GM23338 (cell line): Measurements from ENCODE around the gene MMP17. TPM values are rescaled to one million over a fixed set of nuclear protein-coding genes. Genes with fewer than 3 reads are reported as not detected.

Experiments
- ATAC-seq: fragments of 200-7000 bp; cut with Tn5 transposase; 3 replicates; pipeline ENCODE4 v1.9.1; 2020
- DNase-seq: peaks from one replicate; pipeline ENCODE4 v3.0.0-alpha.2; 2015; ENCODE audit warnings: low spot score
- H2AFZ ChIP-seq: fragments of 200-600 bp; sonication (generic); 2 replicates; pipeline ENCODE4 v1.8.0; 2016; ENCODE audit warnings: antibody characterized with exemption, mild to moderate bottlenecking, moderate library complexity
- H3F3A ChIP-seq: fragments of 200-600 bp; sonication (generic); replicated peaks from 2 replicates; pipeline ENCODE4 v1.8.0; 2017; ENCODE audit warnings: antibody characterized with exemption, mixed run types, low read depth
- H3K27ac ChIP-seq: fragments of 200-600 bp; sonication (generic); 2 replicates; pipeline ENCODE4 v1.6.1; 2016; ENCODE audit warnings: low read depth
- H3K27me3 ChIP-seq: fragments of 200-600 bp; sonication (generic); 2 replicates; pipeline ENCODE4 v1.8.0; 2016; ENCODE audit warnings: mild to moderate bottlenecking, mixed run types, moderate library complexity; ENCODE audit not compliant: insufficient read depth
- H3K36me3 ChIP-seq: fragments of 200-600 bp; sonication (generic); 2 replicates; pipeline ENCODE4 v1.8.0; 2016; ENCODE audit warnings: mild to moderate bottlenecking; ENCODE audit not compliant: insufficient read depth
- H3K4me1 ChIP-seq: fragments of 200-600 bp; sonication (generic); 2 replicates; pipeline ENCODE4 v1.8.0; 2016; ENCODE audit warnings: mild to moderate bottlenecking, moderate library complexity; ENCODE audit not compliant: insufficient read depth
- H3K4me2 ChIP-seq: fragments of 200-600 bp; sonication (generic); 2 replicates; pipeline ENCODE4 v1.7.1; 2017; ENCODE audit warnings: mixed run types
- H3K4me3 ChIP-seq: fragments of 200-600 bp; sonication (generic); 2 replicates; pipeline ENCODE4 v1.6.1; 2016; ENCODE audit warnings: mixed run types
- H3K79me2 ChIP-seq: fragments of 200-600 bp; sonication (generic); replicated peaks from 2 replicates; pipeline ENCODE4 v1.8.0; 2017; ENCODE audit warnings: mild to moderate bottlenecking; ENCODE audit not compliant: insufficient read depth
- H3K9me2 ChIP-seq: fragments of 200-600 bp; sonication (generic); 2 replicates; pipeline ENCODE4 v1.8.0; 2017; ENCODE audit not compliant: insufficient read depth
- H4K20me1 ChIP-seq: fragments of 200-600 bp; sonication (generic); replicated peaks from 2 replicates; pipeline ENCODE4 v1.8.0; 2017; ENCODE audit warnings: mild to moderate bottlenecking; ENCODE audit not compliant: insufficient read depth
- H3K27ac Mint-ChIP-seq: 2 replicates; pipeline ENCODE4 v1.8.0; 2020; ENCODE audit warnings: inconsistent platforms, mild to moderate bottlenecking, moderate library complexity, mixed read lengths
- H3K27me3 Mint-ChIP-seq: 3 replicates; pipeline ENCODE4 v1.8.0; 2022; ENCODE audit warnings: low read depth, mild to moderate bottlenecking, moderate library complexity, mixed read lengths, inconsistent platforms; ENCODE audit not compliant: insufficient read depth, poor library complexity
- H3K36me3 Mint-ChIP-seq: 3 replicates; pipeline ENCODE4 v1.8.0; 2021; ENCODE audit warnings: low read depth, mild to moderate bottlenecking, inconsistent platforms, moderate library complexity, mixed read lengths
- H3K4me1 Mint-ChIP-seq: 3 replicates; pipeline ENCODE4 v1.8.0; 2020; ENCODE audit warnings: mild to moderate bottlenecking, inconsistent platforms, mixed read lengths
- H3K4me3 Mint-ChIP-seq: 3 replicates; pipeline ENCODE4 v1.8.0; 2021; ENCODE audit warnings: moderate library complexity, mild to moderate bottlenecking, inconsistent platforms, mixed read lengths
- H3K9me3 Mint-ChIP-seq: 3 replicates; pipeline ENCODE4 v1.8.0; 2020; ENCODE audit warnings: moderate library complexity, mild to moderate bottlenecking, inconsistent platforms, mixed read lengths
- CREB1 ChIP-seq: fragments of 250-450 bp; sonication (Bioruptor Pico); IDR thresholded peaks from 2 replicates; pipeline ENCODE4 v1.5.0; 2020; ENCODE audit warnings: low read depth, mild to moderate bottlenecking, moderate library complexity
- CTCF ChIP-seq, 2 experiments: fragments of 200-600 bp in 1 of 2; sonication (generic) in 1 of 2; conservative IDR thresholded peaks; 2 replicates each; pipeline versions ENCODE4 v1.5.1 to v1.6.1; 2016 to 2017; ENCODE audit warnings: antibody characterized with exemption in 2 of 2, low read depth in 2 of 2, mild to moderate bottlenecking in 2 of 2, moderate library complexity in 1 of 2
- ETS1 ChIP-seq: IDR thresholded peaks from 2 replicates; pipeline ENCODE4 v1.6.1; 2016; ENCODE audit warnings: antibody characterized with exemption
- EZH2phosphoT487 ChIP-seq: fragments of 200-600 bp; sonication (generic); IDR thresholded peaks from one replicate; pipeline ENCODE4 v1.8.1; 2018; ENCODE audit warnings: antibody characterized with exemption; ENCODE audit not compliant: unreplicated experiment
- JUNB ChIP-seq: IDR thresholded peaks from one replicate; pipeline ENCODE4 v1.6.1; 2016; ENCODE audit warnings: antibody characterized with exemption; ENCODE audit not compliant: unreplicated experiment
- NANOG ChIP-seq: IDR thresholded peaks from 2 replicates; pipeline ENCODE4 v1.6.1; 2016; ENCODE audit warnings: antibody characterized with exemption, borderline replicate concordance
- REST ChIP-seq: IDR thresholded peaks from one replicate; pipeline ENCODE4 v1.6.1; 2018; ENCODE audit warnings: antibody characterized with exemption; ENCODE audit not compliant: unreplicated experiment
- ZNF331 ChIP-seq: fragments of 250-450 bp; sonication (Bioruptor Pico); IDR thresholded peaks from 2 replicates; pipeline ENCODE4 v1.5.0; 2020; ENCODE audit warnings: low read depth, mild to moderate bottlenecking, moderate library complexity
- polyA plus RNA-seq: library from polyadenylated mRNA; unstranded; fragments of >200 nt; fragmentation: Nextera tagmentation; extraction: Ambion mirVana; gene quantifications from 2 replicates; pipeline ENCODE4 v1.2.1, GENCODE V29; 2016
- total RNA-seq: library from RNA; depleted of rRNA; stranded (reverse); fragments of >200 nt; shearing (Covaris generic); gene quantifications from 2 replicates; pipeline ENCODE4 v1.2.3, GENCODE V29; 2014

Gene MMP17
- total and polyA plus RNA-seq, 2 experiments from 2014 or later, result 10.4 to 48.5 TPM

DNA sequence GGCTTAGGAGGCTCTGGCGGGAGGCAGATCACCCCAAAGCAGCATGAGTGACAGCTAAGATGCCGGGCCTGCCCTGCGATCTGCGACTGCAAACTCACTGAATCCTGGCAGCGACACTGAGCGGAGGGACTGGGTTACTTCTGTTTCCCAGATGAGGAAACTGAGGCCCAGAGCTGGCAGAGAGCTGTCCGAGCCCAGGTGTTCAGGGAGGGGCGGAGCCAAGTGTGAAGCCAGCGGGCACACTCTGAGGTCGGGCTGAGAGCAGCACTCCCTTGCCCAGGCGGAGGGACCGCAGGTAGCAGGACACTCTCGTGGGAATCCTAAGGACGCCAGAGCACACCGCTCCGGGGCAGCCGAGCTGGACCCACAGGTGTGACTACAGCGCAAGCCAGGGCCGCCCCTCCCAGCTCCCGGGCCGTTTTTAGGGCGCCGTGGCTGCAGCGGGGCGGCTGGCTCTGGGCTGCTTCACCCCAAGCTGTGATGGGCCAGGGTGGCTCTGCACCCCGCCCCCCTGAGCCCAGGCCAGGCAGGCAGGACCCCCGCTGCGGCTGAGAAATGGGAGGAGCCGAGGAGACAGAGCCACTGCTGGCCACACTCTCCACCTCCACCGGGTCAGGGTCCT, 27.4 kb downstream of the MMP17 start:
- H3K9me2 ChIP-seq, result no peaks in the 10 kb centered on the region
- ATAC-seq (peak; percentile 46), DNase-seq (no peak)
- peaks cover 48% of the 10 kb centered on the region for H3K27me3 Mint-ChIP-seq
- H4K20me1 ChIP-seq, result no peaks in the 10 kb centered on the region
- H3K4me2 ChIP-seq, result no peak overlapping the region
- no peak overlapping the region for H3K27ac Mint-ChIP-seq
- no peak overlapping the region for H3K27ac ChIP-seq
- H3K4me1 ChIP-seq, result peaks cover 4% of the 10 kb centered on the region; the same call in 1 of the 2 replicates
- H3F3A ChIP-seq, result peaks cover 27% of the 10 kb centered on the region
- H3K79me2 ChIP-seq, result no peaks in the 10 kb centered on the region
- no peak for TF ChIP-seq CREB1
- no peak overlapping the region; the same call in 2 of the 3 replicates for H3K4me3 Mint-ChIP-seq
- H3K9me3 Mint-ChIP-seq, result peaks cover 6% of the 10 kb centered on the region; the same call in 1 of the 3 replicates
- no peaks in the 10 kb centered on the region for H3K36me3 ChIP-seq
- H3K4me3 ChIP-seq, result no peak overlapping the region
- H3K36me3 Mint-ChIP-seq, result peaks cover 4% of the 10 kb centered on the region; the same call in 2 of the 3 replicates
- no peaks in the 10 kb centered on the region for H3K27me3 ChIP-seq
- H2AFZ ChIP-seq, result no peak overlapping the region
- H3K4me1 Mint-ChIP-seq, result peaks cover 23% of the 10 kb centered on the region

- Histone ChIP-seq H3K4me3 (no peak overlapping the region), H4K20me1 (no peaks in the 10 kb centered on the region), H3F3A (peaks cover 31% of the 10 kb centered on the region), H3K27ac (no peak overlapping the region), H3K36me3 (no peaks in the 10 kb centered on the region), H3K27me3 (no peaks in the 10 kb centered on the region), H2AFZ (no peak overlapping the region), H3K4me2 (no peak overlapping the region), H3K79me2 (no peaks in the 10 kb centered on the region), H3K9me2 (no peaks in the 10 kb centered on the region), H3K4me1 (peaks cover 8% of the 10 kb centered on the region)
- H3K4me3 Mint-ChIP-seq, result peak overlapping the region; percentile 7; the same call in 1 of the 3 replicates
- no peak for ATAC-seq
- H3K27me3 Mint-ChIP-seq, result peaks cover 50% of the 10 kb centered on the region
- no peak for DNase-seq
- H3K36me3 Mint-ChIP-seq, result peaks cover 4% of the 10 kb centered on the region; the same call in 1 of the 3 replicates
- TF ChIP-seq JUNB (no peak), EZH2phosphoT487 (no peak), CREB1 (no peak)
- H3K27ac Mint-ChIP-seq, result no peak overlapping the region
- H3K4me1 Mint-ChIP-seq, result peaks cover 29% of the 10 kb centered on the region
- H3K9me3 Mint-ChIP-seq, result peaks cover 6% of the 10 kb centered on the region; the same call in 1 of the 3 replicates
These were observed 28.3 kb downstream of the MMP17 start for GRCh38 chr12:131856366-131857097.

DNA sequence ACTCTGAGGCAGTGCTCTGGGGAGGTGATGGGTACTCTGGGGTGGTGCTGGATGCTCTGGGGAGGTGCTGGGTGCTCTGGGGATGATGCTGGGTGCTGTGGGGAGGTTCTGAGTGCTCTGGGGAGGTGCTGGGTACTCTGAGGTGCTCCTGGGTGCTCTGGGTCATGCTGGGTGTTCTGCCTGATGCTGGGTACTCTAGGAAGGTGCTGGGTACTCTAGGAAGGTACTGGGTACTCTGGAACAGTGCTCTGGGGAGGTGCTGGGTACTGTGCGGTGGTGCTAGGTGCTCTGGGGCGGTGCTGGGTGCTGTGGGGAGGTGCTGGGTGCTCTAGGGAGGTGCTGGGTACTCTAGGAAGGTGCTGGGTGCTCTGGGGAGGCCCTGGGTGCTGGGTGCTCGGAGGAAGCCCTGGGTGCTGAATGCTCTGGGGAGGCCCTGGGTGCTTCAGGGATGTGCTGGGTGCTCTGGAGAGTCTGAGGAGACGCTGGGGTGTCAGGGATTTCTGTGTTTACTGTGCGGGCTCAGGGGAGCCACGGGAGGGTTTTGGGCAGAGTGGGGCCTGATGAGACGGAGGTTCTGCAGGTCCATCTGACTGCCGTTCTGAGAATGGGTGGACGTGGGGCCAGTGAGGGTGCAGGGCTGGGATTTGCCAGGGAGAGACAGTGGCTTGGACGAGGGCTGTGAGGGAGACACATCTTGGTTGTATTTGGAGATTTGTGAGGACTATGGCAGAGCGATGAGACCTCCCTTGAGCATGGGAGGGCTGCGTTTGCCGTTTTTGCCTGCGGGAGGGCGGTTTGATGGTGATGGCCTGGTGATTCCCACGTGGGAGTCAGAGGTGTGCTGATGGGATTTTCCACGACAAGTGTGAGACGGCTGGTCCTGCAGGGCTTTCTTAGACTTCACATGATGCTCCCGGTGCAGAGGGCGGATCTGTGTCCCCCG, 30.0 kb downstream of the MMP17 start:
- Histone ChIP-seq H3F3A (peaks cover 31% of the 10 kb centered on the region), H3K4me1 (peaks cover 13% of the 10 kb centered on the region), H4K20me1 (no peaks in the 10 kb centered on the region), H2AFZ (peak overlapping the region; percentile 10; the same call in 1 of the 2 replicates), H3K27me3 (no peaks in the 10 kb centered on the region), H3K36me3 (no peaks in the 10 kb centered on the region), H3K4me2 (no peak overlapping the region), H3K9me2 (no peaks in the 10 kb centered on the region), H3K27ac (no peak overlapping the region), H3K4me3 (no peak overlapping the region), H3K79me2 (no peaks in the 10 kb centered on the region)
- Mint-ChIP-seq H3K36me3 (peaks cover 4% of the 10 kb centered on the region; the same call in 1 of the 3 replicates), H3K4me1 (peaks cover 36% of the 10 kb centered on the region), H3K27me3 (peaks cover 51% of the 10 kb centered on the region), H3K27ac (peak overlapping the region; percentile 45; the same call in 1 of the 2 replicates), H3K4me3 (no peak overlapping the region), H3K9me3 (peaks cover 6% of the 10 kb centered on the region; the same call in 1 of the 3 replicates)
- ATAC-seq (no peak), DNase-seq (no peak)
- TF ChIP-seq CTCF (conservative IDR thresholded peaks at IDR 0.05; ENCODE audit: low read depth in 2 of 2) (no peak), ZNF331 (no peak), ETS1 (no peak), NANOG (no peak), REST (no peak), EZH2phosphoT487 (no peak), CREB1 (no peak)
